Loucy (cell line): ENCODE results near the gene AGAP1.

Experiments
- H2AFZ ChIP-seq: fragments of 200-600 bp; sonication (generic); 2 replicates; pipeline ENCODE4 v1.6.0; 2016; ENCODE audit warnings: antibody characterized with exemption, mild to moderate bottlenecking, low read length, moderate library complexity
- H3F3A ChIP-seq: fragments of 200-600 bp; 2 replicates; pipeline ENCODE4 v1.6.0; 2016; ENCODE audit warnings: antibody characterized with exemption, low read depth, mild to moderate bottlenecking
- H3K27me3 ChIP-seq: fragments of 200-600 bp; sonication (generic); 2 replicates; pipeline ENCODE4 v1.6.1; 2014; ENCODE audit warnings: low read length, mild to moderate bottlenecking; ENCODE audit not compliant: insufficient read depth, poor library complexity, severe bottlenecking
- H3K36me3 ChIP-seq: fragments of 200-600 bp; sonication (generic); 2 replicates; pipeline ENCODE4 v1.6.1; 2016; ENCODE audit warnings: low read length; ENCODE audit not compliant: insufficient read depth
- H3K4me1 ChIP-seq: fragments of 200-600 bp; sonication (generic); 2 replicates; pipeline ENCODE4 v1.5.1; 2014; ENCODE audit warnings: low read length, mild to moderate bottlenecking; ENCODE audit not compliant: insufficient read depth, poor library complexity, severe bottlenecking
- H3K4me2 ChIP-seq: fragments of 200-600 bp; sonication (generic); 2 replicates; pipeline ENCODE4 v1.6.0; 2014; ENCODE audit warnings: antibody characterized with exemption, low read length, low read depth, mild to moderate bottlenecking; ENCODE audit not compliant: poor library complexity, severe bottlenecking
- H3K4me3 ChIP-seq: fragments of 200-600 bp; sonication (generic); 2 replicates; pipeline ENCODE4 v1.5.1; 2014; ENCODE audit warnings: low read length, mild to moderate bottlenecking, mixed read lengths; ENCODE audit not compliant: poor library complexity, severe bottlenecking
- H3K79me2 ChIP-seq: fragments of 200-600 bp; sonication (generic); 2 replicates; pipeline ENCODE4 v1.6.1; 2014; ENCODE audit warnings: low read length; ENCODE audit not compliant: insufficient read depth
- H3K9ac ChIP-seq: fragments of 200-600 bp; sonication (generic); 2 replicates; pipeline ENCODE4 v1.6.0; 2014; ENCODE audit warnings: mild to moderate bottlenecking, low read depth, low read length, moderate library complexity; ENCODE audit not compliant: poor library complexity, severe bottlenecking
- H3K9me2 ChIP-seq: fragments of 200-600 bp; sonication (generic); replicated peaks from 2 replicates; pipeline ENCODE4 v1.6.1; 2016; ENCODE audit warnings: low read depth, low read length, mixed read lengths
- H3K9me3 ChIP-seq: fragments of 200-600 bp; sonication (generic); 2 replicates; pipeline ENCODE4 v1.6.1; 2014; ENCODE audit warnings: mild to moderate bottlenecking, antibody characterized with exemption, low read length, low read depth; ENCODE audit not compliant: insufficient read depth
- H4K20me1 ChIP-seq: fragments of 200-600 bp; sonication (generic); 2 replicates; pipeline ENCODE4 v1.6.0; 2014; ENCODE audit warnings: antibody characterized with exemption, low read length, mild to moderate bottlenecking; ENCODE audit not compliant: insufficient read depth, poor library complexity, severe bottlenecking
- EZH2phosphoT487 ChIP-seq: fragments of 200-600 bp; IDR thresholded peaks from 2 replicates; pipeline ENCODE4 v1.6.1; 2018; ENCODE audit warnings: antibody characterized with exemption, mild to moderate bottlenecking, moderate library complexity, borderline replicate concordance
- TF ChIP-seq, protein P1 (sequence below): fragments of 200-600 bp; sonication (generic); conservative IDR thresholded peaks from 2 replicates; pipeline ENCODE4 v1.5.1; 2014; ENCODE audit warnings: mild to moderate bottlenecking, antibody characterized with exemption, low read length

Gene AGAP1

GRCh38 chr2:236038096-236038495, 544.3 kb downstream of the AGAP1 start:
- Histone ChIP-seq H3K36me3 (peaks cover 6% of the 10 kb centered on the region; the same call in 1 of the 2 replicates), H3K9me2 (no peaks in the 10 kb centered on the region), H3K79me2 (no peaks in the 10 kb centered on the region), H3K27me3 (no peaks in the 10 kb centered on the region), H2AFZ (no peak overlapping the region), H3K4me3 (no peak overlapping the region), H3F3A (no peaks in the 10 kb centered on the region), H3K9ac (no peak overlapping the region), H3K9me3 (no peaks in the 10 kb centered on the region; the same call in 1 of the 2 replicates), H3K4me2 (no peak overlapping the region), H3K4me1 (no peaks in the 10 kb centered on the region), H4K20me1 (no peaks in the 10 kb centered on the region)
- TF ChIP-seq EZH2phosphoT487: no peak
- TF ChIP-seq, protein P1, sequence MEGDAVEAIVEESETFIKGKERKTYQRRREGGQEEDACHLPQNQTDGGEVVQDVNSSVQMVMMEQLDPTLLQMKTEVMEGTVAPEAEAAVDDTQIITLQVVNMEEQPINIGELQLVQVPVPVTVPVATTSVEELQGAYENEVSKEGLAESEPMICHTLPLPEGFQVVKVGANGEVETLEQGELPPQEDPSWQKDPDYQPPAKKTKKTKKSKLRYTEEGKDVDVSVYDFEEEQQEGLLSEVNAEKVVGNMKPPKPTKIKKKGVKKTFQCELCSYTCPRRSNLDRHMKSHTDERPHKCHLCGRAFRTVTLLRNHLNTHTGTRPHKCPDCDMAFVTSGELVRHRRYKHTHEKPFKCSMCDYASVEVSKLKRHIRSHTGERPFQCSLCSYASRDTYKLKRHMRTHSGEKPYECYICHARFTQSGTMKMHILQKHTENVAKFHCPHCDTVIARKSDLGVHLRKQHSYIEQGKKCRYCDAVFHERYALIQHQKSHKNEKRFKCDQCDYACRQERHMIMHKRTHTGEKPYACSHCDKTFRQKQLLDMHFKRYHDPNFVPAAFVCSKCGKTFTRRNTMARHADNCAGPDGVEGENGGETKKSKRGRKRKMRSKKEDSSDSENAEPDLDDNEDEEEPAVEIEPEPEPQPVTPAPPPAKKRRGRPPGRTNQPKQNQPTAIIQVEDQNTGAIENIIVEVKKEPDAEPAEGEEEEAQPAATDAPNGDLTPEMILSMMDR: no peak

- no peaks in the 10 kb centered on the region for H3K79me2 ChIP-seq
- no peak overlapping the region for H3K9ac ChIP-seq
- H3F3A ChIP-seq: no peaks in the 10 kb centered on the region
- no peak for TF ChIP-seq EZH2phosphoT487
- TF ChIP-seq, protein P1: no peak
- H3K4me1 ChIP-seq: no peaks in the 10 kb centered on the region
- no peaks in the 10 kb centered on the region for H4K20me1 ChIP-seq
- H3K9me3 ChIP-seq: no peaks in the 10 kb centered on the region; the same call in 1 of the 2 replicates
- no peaks in the 10 kb centered on the region for H3K9me2 ChIP-seq
- peaks cover 6% of the 10 kb centered on the region; the same call in 1 of the 2 replicates for H3K36me3 ChIP-seq
- no peak overlapping the region for H3K4me3 ChIP-seq
- H2AFZ ChIP-seq: no peak overlapping the region
- H3K4me2 ChIP-seq: no peak overlapping the region
- H3K27me3 ChIP-seq: no peaks in the 10 kb centered on the region
Observed at GRCh38 chr2:236040600-236041328, 546.9 kb downstream of the AGAP1 start.

- TF ChIP-seq EZH2phosphoT487: no peak
- TF ChIP-seq, protein P1: no peak
- Histone ChIP-seq H3K36me3 (peaks cover 6% of the 10 kb centered on the region; the same call in 1 of the 2 replicates), H3K9ac (no peak overlapping the region), H3K9me3 (no peaks in the 10 kb centered on the region; the same call in 1 of the 2 replicates), H3K27me3 (no peaks in the 10 kb centered on the region), H3K9me2 (no peaks in the 10 kb centered on the region), H3K4me1 (no peaks in the 10 kb centered on the region), H3F3A (no peaks in the 10 kb centered on the region), H4K20me1 (no peaks in the 10 kb centered on the region), H3K4me3 (no peak overlapping the region), H3K4me2 (no peak overlapping the region), H2AFZ (no peak overlapping the region), H3K79me2 (no peaks in the 10 kb centered on the region)
Observed at GRCh38 chr2:236041616-236042015, 547.8 kb downstream of the AGAP1 start.
